ENCODE data around the gene ZNF574.
"Not testable (repeated sequence)": the region's sequence is repeated elsewhere in the genome, so short reads cannot be mapped to it uniquely, and the experiment has no call there.

The ZNF574 gene

DNA sequence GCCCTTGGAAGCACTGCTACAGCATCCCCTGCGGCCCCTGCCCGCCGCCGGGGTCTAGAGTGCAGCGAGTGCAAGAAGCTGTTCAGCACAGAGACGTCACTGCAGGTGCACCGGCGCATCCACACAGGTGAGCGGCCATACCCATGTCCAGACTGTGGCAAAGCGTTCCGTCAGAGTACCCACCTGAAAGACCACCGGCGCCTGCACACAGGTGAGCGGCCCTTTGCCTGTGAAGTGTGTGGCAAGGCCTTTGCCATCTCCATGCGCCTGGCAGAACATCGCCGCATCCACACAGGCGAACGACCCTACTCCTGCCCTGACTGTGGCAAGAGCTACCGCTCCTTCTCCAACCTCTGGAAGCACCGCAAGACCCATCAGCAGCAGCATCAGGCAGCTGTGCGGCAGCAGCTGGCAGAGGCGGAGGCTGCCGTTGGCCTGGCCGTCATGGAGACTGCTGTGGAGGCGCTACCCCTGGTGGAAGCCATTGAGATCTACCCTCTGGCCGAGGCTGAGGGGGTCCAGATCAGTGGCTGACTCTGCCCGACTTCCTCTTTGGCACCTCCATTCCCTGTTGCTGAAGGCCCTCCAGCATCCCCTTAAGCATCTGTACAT, 4.9 kb downstream of the ZNF574 start:
- DNase-seq: no peak

DNA sequence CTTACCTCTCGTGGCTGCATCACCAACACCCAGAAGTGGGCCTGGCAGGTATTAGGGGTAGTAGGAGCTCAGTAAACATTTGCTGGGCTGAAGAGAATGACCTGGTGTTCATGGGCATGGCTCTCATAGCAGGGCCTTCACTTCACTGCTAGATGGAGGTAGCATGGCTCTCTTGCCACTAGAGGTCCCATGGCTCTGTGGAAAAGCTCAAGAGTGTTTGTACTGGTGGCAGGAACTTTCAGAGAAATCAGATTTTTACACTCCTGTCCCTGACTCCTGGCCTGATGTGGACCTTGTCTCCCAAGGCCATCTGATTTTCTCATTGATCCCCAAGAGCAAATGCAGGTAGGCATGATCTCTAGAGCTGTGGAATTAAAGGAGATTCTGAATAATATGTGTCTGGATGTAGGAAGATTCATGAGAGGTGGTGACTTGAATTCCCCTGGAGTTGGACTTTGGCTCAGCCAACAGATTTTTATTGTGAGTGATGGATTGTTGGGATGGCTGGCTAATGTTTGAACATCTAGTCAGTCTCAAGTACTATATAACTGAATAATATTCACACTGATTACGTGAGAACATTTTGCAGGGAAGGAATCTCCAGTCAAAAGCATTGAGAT, 5.7 kb downstream of the ZNF574 start:
- DNase-seq: peak in 1 of 5 experiments; percentile 40

DNA sequence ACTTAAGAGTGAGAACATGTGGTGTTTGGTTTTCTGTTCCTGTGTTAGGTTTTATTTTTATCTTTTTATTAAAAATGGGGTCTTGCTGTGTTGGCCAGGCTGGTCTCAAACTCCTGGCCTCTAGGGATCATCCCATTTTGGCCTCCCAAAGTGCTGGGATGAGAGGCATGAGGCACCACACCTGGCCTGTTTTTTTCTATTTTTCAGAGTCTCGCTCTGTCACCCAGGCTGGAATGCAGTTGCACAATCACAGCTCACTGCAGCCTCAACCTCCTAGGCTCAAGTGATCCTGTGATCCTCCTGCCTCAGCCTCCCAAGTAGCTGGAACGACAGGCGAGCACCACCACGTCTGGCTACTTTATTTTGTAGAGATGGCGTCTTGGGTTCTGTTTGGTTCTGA, 7.6 kb downstream of the ZNF574 start:
- DNase-seq: no peak

DNA sequence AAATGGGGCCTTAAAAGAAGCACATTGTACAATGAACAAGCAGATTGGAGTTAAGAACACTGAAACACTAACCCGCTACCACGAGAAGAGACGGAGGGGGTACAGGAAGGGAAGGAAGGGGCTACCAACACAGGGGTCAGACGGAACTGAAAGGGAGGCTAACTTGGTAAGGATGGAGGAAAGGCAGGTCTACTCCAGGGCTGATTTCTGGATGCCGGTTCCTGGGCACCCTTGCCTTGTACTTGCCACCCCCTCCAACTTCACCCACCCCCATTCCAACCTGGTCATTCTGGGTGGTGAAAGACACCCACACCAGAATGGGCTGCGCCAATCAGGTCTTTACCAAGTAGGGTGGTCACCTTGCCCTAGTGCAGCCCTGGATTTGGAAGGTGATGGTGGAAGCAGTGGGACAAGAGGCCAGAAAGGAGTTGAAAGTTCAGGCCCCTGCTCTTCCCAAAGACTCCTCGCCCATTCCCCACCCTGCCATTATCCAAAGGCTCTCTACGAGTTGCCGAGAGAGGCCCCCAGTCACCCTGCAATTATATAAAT, 10.3 kb downstream of the ZNF574 start:
- no peak for DNase-seq

DNA sequence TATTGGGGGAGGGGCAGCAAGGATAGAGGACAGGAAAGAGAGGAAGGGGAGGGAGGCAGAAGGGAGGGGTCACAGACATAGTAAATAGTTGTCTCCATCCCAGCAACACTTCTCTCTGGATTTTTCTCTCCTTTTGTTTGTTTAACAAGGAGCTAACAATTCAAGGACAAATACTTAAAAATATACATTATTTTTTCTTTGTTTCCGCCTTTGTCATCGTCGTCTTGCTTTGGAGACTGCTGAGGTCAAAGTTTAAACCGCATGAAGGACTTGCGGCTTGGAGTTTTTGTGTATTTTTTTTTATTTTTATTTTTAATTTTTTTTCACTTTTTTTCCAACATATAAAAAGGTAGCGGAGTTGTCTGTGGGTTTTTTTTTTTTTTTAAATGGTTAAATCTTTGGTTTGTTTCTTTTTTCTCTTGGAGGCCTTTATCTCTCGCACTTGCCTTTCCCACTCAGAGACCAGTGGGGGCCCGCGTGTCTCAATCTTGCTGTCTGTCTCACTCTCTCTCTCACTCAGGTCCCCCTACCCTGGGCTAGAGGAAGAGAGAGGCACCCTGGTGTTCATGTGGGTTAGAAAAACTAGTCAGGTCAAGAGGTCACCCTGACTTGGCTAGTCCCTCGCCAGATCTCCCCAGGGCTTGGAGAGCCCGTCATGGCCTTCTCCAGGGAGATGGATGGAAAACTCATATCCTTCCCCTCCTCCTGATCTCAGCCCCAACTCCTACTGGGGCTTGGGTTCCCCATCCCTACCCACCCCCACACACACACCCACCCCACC, 11.0 kb downstream of the ZNF574 start:
- no peak for DNase-seq

DNA sequence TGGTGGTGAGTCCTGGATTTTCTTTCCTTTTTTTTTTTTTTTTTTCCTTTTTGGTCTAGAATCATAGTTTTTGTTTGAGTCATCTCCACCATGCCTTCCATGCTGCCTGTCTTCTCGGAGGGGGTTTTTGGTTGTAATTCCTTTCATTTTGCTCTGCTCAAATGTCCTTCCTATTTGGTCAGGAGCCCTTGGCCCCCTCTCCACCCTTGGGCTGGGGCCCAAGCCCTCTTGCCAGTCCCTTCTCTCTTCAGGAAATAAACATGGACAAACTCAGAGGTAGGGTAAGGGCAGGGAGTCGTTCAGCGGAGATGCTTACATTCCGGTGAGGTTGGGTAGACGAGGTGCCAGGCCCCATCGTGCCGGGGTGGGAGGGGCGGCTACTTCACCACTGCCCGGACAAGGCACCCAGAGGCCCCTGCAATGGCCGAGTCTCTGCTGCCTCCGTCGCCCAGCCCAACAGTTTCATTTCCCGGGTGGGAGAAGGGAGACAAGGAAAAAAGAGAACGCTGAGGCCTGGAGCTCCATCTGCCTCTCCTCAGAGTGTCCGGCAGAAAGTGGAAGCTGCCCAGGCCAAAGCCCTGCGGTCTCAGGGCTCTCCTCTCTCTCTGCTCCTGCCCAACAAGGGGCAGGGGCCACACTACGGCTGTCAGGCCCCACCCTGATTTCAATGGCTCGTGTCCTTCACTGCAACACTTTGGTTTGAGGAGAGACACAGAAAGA, 12.7 kb downstream of the ZNF574 start:
- no peak for DNase-seq

DNA sequence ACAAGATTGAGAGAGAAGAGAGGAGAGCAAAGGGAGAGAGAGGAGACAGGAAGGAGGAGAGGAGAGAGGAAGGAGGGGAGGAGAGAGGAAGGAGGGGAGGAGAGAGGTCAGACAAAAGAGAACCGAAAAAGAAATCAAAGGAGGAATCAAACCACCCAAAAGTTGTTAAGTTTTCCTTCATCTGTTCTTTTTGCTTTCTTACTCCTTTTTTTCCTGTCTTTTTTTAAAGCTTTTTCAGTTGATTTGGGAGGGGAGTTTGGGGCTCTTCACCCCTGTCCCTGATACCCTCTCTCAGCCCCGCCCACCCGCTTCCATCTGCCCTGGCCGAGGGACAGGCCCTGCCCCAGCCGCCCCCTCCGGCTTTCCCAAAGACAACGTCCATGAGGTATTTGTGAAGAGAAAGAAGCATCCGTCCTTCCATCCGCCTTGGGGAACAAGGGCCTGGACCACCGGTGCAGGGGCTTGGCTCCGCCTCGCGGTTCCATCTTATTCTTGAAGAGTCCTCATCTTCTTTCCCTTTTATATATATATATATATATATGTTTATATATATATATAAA, 13.3 kb downstream of the ZNF574 start:
- DNase-seq: no peak

DNA sequence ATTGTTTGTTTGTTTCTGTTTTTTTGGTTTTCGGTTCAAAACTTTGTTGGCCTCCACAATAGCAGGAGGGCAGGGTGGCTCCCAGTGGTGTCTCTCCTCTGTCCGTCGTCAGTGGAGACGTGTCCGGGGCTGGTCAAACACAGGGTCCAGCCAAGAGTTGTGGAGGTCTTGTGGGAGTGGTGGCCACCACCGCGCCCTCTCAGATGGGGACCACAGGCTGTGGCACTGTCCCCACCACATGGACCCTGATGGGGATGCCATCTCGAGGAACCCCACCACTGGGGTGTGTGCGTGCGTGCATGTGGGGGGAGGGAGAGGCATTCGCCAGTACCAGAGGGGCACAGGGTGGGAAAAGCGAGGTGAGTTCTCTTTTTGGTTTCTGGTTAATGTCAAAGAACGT, 13.8 kb downstream of the ZNF574 start:
- no peak for DNase-seq

DNA sequence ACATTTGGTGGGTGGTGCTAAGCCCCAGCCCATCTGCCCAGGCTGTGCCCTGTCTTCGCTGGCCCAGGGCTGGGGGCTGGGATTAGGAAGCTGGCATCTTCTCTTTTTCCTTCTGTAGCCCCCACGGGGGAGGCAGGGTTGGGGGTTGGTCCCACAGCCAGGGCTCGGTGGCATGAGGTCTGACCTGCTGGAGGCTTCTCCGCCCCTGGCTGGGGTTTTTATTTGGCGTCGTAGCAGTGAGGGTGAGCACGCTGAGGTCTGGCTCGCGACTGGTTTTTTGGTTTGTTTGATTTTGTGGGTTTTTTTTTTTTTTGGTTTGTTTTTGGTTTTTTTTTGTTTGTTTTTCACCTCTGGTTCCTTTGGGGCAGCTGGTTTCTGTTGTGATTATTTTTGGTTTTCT, 14.7 kb downstream of the ZNF574 start:
- peak in 1 of 5 experiments; percentile 24 for DNase-seq

DNA sequence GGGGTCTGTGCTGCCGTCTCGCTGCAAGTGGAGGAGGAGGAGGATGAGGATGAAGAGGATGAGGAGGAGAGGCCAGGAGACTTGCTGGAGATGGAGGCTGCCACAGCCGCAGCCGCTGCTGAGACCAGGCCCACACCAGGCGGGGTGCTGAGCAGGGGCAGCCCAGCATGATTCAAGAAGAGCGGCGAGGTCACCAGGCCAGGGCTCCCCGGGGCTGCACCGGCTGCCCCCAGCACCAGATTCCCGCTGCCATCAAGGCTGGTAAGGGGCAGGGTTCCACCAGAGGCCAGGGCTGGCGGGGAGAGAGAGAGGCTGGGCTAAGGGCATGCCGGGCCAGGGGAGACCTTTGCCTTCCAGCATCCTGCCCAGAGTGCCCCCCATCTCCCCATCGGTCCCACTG, 15.3 kb downstream of the ZNF574 start:
- no peak for DNase-seq

DNA sequence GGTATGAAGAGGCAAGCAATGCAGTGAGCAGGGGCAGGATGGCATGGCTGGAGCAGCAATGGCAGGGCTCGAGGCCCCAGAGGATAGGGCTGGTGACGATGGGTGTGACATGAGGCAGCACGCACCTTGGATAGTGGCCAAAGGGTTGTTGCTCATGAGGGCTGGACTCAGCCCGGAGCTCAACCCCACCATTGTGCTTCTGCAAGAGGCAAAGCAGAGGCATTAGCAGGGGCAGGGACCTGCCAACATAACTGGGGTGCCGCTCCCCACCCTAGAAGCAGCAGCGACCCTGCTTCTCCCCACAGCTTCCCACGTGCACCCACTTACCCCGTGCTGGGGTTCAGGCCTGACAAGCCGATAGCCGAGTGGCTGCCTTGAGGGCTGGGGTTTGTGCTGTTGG, 15.8 kb downstream of the ZNF574 start:
- no peak for DNase-seq

DNA sequence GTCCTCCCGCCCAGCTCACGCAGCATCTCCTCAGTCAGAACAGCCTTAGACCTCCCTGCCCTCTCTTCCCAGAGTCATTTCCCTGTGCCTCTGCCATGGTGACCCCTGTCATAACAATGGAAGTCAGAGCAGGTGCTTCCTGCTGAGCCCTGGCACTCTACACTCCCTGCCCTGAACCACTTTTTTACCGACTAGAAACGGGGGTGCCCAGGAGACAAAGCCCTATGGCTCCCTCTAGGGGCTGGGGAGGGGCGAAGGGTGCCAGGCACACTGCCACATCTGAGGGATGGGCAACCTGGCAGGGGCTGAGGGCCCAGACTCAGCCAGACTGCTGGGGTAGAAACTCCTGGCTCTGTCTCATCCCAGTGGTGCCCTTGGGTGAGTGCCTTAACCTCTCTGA, 16.4 kb downstream of the ZNF574 start:
- peak in 3 of 5 experiments; percentile 15 to 65 (median 21) for DNase-seq

DNA sequence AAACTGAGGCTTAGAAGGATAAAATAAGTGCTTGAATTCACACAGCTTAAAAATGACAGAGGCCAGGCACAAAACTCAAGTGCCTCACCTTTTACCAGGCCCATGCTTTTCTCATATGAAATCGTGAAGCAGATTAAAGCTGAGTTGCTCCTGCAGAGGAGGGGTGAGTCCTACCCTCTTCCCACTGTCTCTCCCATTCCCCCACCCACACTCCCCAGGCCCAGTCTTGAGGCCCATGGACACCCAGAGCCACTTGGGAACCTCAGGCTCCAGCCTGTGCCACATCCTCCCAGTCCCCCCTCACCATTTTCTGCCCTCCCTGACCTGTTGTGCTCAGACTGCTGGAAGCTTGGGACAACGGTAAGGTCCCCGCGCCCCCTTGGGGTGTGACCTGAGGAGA, 17.5 kb downstream of the ZNF574 start:
- no peak for DNase-seq

DNA sequence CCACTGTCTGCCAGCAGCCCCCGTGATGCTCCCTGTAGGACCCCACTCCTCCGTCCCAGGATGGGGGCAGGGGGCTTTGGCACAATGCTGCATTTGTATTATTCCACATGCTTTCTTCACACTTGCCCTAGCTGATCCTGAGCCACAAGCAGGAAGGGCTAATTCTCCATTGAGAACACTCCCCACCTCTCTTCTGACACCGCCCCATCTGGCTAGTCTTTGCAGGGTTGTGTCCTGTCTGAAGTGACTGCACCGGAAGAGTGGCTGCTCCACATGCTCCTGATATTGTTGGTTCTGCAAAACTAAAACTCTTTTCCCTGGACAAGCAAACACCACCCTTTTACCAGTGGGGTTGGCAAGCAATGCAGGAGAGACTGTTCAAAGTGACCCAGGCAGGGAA, 18.0 kb downstream of the ZNF574 start:
- DNase-seq: no peak

DNA sequence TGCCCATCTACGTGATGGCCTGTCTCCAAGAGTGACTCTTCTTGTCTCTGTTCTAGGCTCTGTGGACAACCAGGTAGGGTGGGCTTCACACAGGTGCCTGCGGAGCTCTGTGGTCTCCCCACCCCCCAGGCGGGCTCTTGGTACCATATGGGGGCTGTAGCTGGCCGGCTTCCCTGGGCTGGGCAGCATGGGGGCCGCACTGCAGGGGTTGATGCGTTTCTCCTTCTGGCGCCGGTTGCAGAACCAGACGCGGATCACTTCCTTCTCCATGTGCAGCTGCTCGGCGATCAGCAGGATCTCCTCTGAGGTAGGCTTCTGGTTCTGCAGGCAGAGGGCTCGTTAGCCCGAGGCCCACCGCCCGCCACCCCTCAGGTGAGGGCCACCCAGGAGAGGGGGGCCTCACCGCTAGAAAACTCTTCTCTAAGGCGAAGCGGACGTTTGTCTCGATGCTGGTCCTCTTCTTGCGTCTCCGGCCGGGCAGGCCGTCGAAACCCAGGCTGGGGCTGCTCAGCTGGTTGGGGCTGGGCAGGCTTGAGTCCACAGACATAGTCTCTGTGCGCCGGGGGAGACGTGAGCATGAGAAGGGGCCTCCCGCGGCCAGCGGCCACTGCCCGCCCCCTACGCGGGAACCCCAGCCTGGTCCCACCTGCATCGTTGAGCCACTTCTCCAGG, 19.3 kb downstream of the ZNF574 start:
- DNase-seq: no peak

DNA sequence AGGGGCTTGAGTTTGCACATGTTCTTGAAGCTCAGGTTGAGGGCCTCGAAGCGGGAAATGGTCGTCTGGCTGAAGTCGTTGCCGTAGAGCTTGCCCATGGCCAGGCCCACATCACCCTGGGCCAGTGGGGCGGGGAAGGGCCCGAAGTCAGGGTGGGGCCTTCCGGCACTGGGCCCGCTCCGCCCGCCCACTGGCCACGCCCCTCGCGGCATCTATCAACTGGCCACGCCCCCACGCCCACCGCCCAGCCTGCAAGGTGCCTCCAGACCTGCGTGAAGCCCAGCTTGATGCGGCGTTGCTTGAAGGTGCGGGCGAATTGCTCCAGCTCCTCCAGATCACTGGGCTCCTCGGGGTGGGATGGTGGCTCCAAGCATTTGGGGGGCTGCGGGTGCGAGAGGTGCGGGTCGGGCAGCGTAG, 19.9 kb downstream of the ZNF574 start:
- no peak for DNase-seq

DNA sequence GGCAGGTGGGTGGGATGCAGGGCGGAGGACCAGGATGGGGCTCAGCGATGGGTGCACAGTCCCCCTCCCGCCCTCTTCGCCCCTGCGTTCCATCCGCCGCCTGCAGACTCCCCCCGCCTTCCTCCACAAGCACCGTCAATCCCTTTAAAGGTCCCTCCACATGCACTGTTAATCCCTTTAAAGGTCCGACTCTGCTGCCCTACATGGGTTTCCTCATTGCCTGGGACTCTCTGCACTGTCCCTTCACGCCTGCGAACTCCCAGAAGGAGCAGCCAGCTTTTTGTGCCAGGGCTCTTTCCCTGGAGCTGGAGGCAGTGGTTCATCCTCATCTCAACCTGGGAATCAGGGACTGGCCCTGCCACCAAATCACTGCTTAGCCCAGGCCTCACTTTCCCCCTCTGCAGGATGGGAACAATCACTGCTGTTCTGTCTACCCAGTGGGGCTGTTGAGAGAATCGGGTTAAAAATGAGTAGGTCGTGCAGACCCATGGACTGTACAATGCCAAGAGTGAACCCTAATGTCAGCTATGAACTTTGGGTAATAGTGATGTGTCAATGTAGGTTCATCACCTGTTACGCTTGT, 20.4 kb downstream of the ZNF574 start:
- DNase-seq: no peak

DNA sequence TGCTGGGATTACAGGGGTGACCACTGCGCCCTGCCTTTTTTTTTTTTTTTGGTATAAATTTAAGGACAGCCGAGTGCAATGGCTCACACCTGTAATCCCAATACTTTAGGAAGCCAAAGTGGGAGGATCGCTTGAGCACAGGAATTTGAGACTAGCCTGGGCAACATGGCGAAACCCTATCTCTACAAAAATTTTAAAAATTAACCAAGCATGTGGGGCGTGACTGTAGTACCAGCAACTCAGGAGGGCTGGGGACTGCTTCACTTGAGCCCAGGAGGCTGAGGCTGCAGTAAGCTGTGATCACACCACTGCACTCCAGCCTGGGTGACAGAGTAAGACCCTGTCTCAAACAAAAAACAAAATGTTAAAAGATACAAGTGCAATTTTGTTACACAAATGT, 21.5 kb downstream of the ZNF574 start:
- DNase-seq: no peak

DNA sequence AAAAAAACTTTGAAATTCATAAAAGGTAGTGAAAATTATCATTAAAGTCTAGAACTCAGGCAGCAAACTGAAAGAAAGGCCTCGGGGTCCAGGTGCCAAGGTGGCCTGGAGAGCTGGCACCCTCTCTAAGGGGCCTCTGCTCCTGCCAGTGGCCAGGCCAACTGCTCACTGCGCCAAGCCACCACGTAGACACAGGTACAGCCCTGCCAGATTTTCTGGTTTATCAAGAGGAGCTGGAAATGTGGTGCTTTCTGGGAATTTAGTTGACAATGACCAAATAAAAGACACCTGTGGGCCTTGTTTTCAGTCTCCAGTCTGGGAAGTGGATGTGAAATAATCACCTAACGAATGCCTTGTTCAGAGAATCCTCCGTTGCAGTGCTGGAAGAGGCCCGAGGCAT, 22.8 kb downstream of the ZNF574 start:
- no peak for DNase-seq

DNA sequence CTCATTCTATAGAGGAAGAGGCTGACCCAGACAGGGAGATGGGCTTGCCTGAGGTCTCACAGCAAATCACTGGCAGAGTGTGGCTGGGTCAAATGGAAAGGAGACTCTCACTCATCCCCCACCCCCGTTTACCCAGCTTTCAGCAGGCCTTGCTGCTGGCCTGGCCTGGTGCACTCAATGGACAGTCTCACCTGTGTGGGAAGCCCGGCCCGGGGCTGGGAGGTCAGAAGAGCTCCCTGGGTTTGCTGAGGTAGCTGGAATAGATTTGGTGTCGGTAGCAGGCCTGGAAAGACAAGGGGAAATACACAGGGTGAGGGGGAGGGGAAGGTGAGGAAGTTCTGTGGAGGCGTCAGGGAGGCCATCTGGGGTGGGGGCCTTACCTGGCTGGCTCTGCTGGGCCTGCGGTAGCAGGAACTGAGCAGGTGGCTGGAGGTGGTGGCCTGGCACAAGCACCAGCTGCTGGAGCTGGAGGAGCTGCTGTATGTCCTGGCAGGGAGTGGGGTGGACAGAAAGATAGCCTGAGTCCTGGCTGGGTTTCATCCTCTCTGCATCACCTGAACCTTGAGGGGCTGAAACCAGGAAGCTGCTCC, 23.5 kb downstream of the ZNF574 start:
- no peak for DNase-seq

DNA sequence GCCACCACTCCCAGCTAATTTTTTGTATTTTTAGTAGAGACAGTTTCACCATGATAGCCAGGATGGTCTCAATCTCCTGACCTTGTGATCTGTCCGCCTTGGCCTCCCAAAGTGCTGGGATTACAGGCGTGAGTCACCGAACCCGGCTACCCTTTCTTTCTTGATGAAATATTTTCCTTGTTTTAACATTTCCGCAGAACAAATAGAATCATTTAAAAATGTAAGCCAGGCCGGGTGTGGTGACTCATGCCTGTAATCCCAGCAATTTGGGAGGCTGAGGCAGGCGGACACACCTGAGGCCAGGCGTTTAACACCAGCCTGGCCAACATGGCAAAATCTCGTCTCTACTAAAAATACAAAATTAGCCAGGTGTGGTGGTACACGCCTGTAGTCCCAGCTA, 24.3 kb downstream of the ZNF574 start:
- not testable (repeated sequence) for DNase-seq

Data from T-helper 2 cell (primary cell).